Body of pancreas (tissue), 4 donors: ENCODE results near the gene FBLN1.

Source experiments
- CTCF ChIP-seq, 7 experiments: fragments of 450-650 bp in 4 of 7; fragments of 200-600 bp in 3 of 7; sonication (generic) in 3 of 7; IDR thresholded peaks; one replicate each; pipeline ENCODE4 v1.5.1; 2016 to 2019; ENCODE audit warnings: antibody characterized with exemption in 7 of 7
- POLR2A ChIP-seq, 3 donors: fragments of 450-650 bp; IDR thresholded peaks; one replicate each; pipeline ENCODE4 v1.6.1; 2016; ENCODE audit warnings: antibody characterized with exemption in 3 of 3, mild to moderate bottlenecking in 2 of 3

- TF ChIP-seq CTCF (IDR thresholded peaks at IDR 0.05) (no peak), POLR2A (IDR thresholded peaks at IDR 0.05) (no peak)
These were observed 45.7 kb downstream of the FBLN1 start for GRCh38 chr22:45548247-45548840.
